Esophagus squamous epithelium (tissue), 5 donors: ENCODE results near the gene FAM184B. TPM values are rescaled to one million over a fixed set of nuclear protein-coding genes. Genes with fewer than 3 reads are reported as not detected.

Source experiments
- DNase-seq: peaks from one replicate; lab custom pipeline; 2025; lab: John Stamatoyannopoulos, UW
- H3K27ac ChIP-seq, 4 donors: fragments of 200-600 bp; sonication (generic); one replicate each; pipeline ENCODE4 v1.5.1; 2016 to 2019; ENCODE audit warnings: mild to moderate bottlenecking in 1 of 4
- H3K27me3 ChIP-seq, 4 donors: fragments of 200-600 bp; sonication (generic); 1 replicate in 3 of 4; 2 replicates in 1 of 4; pipeline versions ENCODE4 v1.5.1 to v1.6.0; 2017 to 2021; ENCODE audit warnings: antibody characterized with exemption in 1 of 4
- H3K36me3 ChIP-seq, 3 donors: fragments of 200-600 bp; sonication (generic); one replicate each; pipeline ENCODE4 v1.5.1; 2016 to 2019
- H3K4me1 ChIP-seq, 3 donors: fragments of 200-600 bp; sonication (generic); one replicate each; pipeline ENCODE4 v1.5.1; 2017 to 2019
- H3K4me3 ChIP-seq, 4 donors: fragments of 200-600 bp; sonication (generic); 1 replicate in 3 of 4; 2 replicates in 1 of 4; pipeline ENCODE4 v1.5.1; 2016 to 2019; ENCODE audit warnings: mild to moderate bottlenecking in 2 of 4, moderate library complexity in 1 of 4
- H3K9me3 ChIP-seq, 3 donors: fragments of 200-600 bp; sonication (generic); one replicate each; pipeline ENCODE4 v1.5.1; 2016 to 2019
- CTCF ChIP-seq, 6 experiments: fragments of 450-650 bp in 4 of 6; fragments of 200-600 bp in 2 of 6; sonication (generic) in 2 of 6; IDR thresholded peaks; one replicate each; pipeline ENCODE4 v1.5.1; 2016 to 2019; ENCODE audit warnings: antibody characterized with exemption in 6 of 6, mild to moderate bottlenecking in 4 of 6, moderate library complexity in 4 of 6
- POLR2A ChIP-seq, 4 donors: fragments of 450-650 bp; IDR thresholded peaks; one replicate each; pipeline ENCODE4 v1.6.1; 2017; ENCODE audit warnings: antibody characterized with exemption in 4 of 4, mild to moderate bottlenecking in 4 of 4, moderate library complexity in 3 of 4
- WGBS, 2 donors: methylation state at CpG; one replicate each; pipeline ENCODE4 v1.1.5; 2018; 5-methylcytosine and 5-hydroxymethylcytosine counted together
- intact Hi-C: fragments of 100-400 bp; cut with DNase I; formaldehyde crosslinking; loops from one replicate; pipeline ENCODE4 v1.15.0; 2022
- total RNA-seq, 4 donors: library from RNA; depleted of rRNA; stranded (reverse); fragments of >200 nt; gene quantifications; one replicate each; pipeline ENCODE4 v1.1.0, GENCODE V29; 2016
- donor health status: DM: yes; HTN: yes; CAD: no.

Gene FAM184B
- total RNA-seq: under 1 TPM; 0.18 to 0.76 (median 0.19) TPM

- Histone ChIP-seq H3K4me3 (peak within 1 kb of the TSS; percentile 34 to 59 (median 47)), H3K4me1 (peaks cover 15 to 24% (median 17%) of the 10 kb centered on the region in 3 donors), H3K27me3 (peaks cover 0 to 43% (median 2%) of the 10 kb centered on the region in 4 donors), H3K27ac (no peak within 1 kb of the TSS), H3K36me3 (no peaks in the 10 kb centered on the region), H3K9me3 (no peaks in the 10 kb centered on the region)
- 19 to 21% methylated on average over 38 to 44 of the region's 82 CpGs for WGBS, 2 donors
- no peak for TF ChIP-seq CTCF (IDR thresholded peaks at IDR 0.05)
- no peak for TF ChIP-seq POLR2A (IDR thresholded peaks at IDR 0.05)
- DNase-seq: no peak
- intact Hi-C loops: no loop called here
Measured at GRCh38 chr4:17781300-17782287, at the start of gene FAM184B. Gene FAM184B, minus strand, starts transcription at chr4:17781621. Its CDS starts 322 bp downstream, at chr4:17781299.

GRCh38 chr4:17823871-17824669 lies 42.6 kb upstream of the FAM184B start:
- Histone ChIP-seq H3K27ac (no peak overlapping the region), H3K4me3 (no peak overlapping the region), H3K9me3 (no peaks in the 10 kb centered on the region), H3K36me3 (peaks cover 0 to 5% (median 0%) of the 10 kb centered on the region in 3 donors), H3K4me1 (no peaks in the 10 kb centered on the region), H3K27me3 (no peaks in the 10 kb centered on the region)
- WGBS, 2 donors: 67 to 81% methylated on average over 1 of the region's 1 CpG
- no peak for TF ChIP-seq POLR2A (IDR thresholded peaks at IDR 0.05)
- no peak for TF ChIP-seq CTCF (IDR thresholded peaks at IDR 0.05)
- no peak for DNase-seq
- intact Hi-C loops: no loop called here

- Histone ChIP-seq H3K4me3 (no peak overlapping the region), H3K27me3 (no peaks in the 10 kb centered on the region), H3K9me3 (no peaks in the 10 kb centered on the region), H3K27ac (no peak overlapping the region), H3K4me1 (peaks cover 0 to 10% (median 0%) of the 10 kb centered on the region in 3 donors), H3K36me3 (no peaks in the 10 kb centered on the region)
- TF ChIP-seq POLR2A (IDR thresholded peaks at IDR 0.05): no peak
- TF ChIP-seq CTCF (IDR thresholded peaks at IDR 0.05): peak; percentile 14 to 67 (median 61)
- intact Hi-C loops: no loop called here
- 47 to 54% methylated on average over 5 of the region's 5 CpGs for WGBS, 2 donors
- no peak for DNase-seq
Measured at GRCh38 chr4:17817027-17817426, 35.6 kb upstream of the FAM184B start.

GRCh38 chr4:17816142-17816541 lies 34.7 kb upstream of the FAM184B start:
- Histone ChIP-seq H3K36me3 (no peaks in the 10 kb centered on the region), H3K9me3 (no peaks in the 10 kb centered on the region), H3K27me3 (no peaks in the 10 kb centered on the region), H3K4me3 (no peak overlapping the region), H3K27ac (no peak overlapping the region), H3K4me1 (peaks cover 0 to 18% (median 3%) of the 10 kb centered on the region in 3 donors)
- TF ChIP-seq CTCF (IDR thresholded peaks at IDR 0.05): no peak
- TF ChIP-seq POLR2A (IDR thresholded peaks at IDR 0.05): no peak
- intact Hi-C loops: no loop called here
- WGBS, 2 donors: 94 to 98% methylated on average over 11 to 12 of the region's 12 CpGs
- DNase-seq: no peak
